HCT116 (cell line): ENCODE measurements around the gene LHPP. TPM values are rescaled to one million over a fixed set of nuclear protein-coding genes. Genes with fewer than 3 reads are reported as not detected.
A peak's percentile ranks its signal among the peaks of the same experiment; 100 is the strongest.

ENCODE experiments used
- ATAC-seq: fragments of 200-7000 bp; cut with Tn5 transposase; 2 replicates; pipeline ENCODE4 v1.9.1; 2020; ENCODE audit warnings: mild to moderate bottlenecking, moderate library complexity
- BruUV-seq: library from RNA; stranded (reverse); fragments of 400-500 nt; replicated peaks from 2 replicates; lab custom pipeline; 2021; lab: Mats Ljungman, UMichigan
- CTCF ChIA-PET: fragments of 300-600 bp; sonication (Branson Sonifier 250); formaldehyde crosslinking; loops from one replicate; lab custom pipeline; 2021; ENCODE audit warnings: antibody characterized with exemption; lab: Charles Lee
- POLR2A ChIA-PET: fragments of 300-600, 350-600 bp; sonication (Branson Sonifier 250); formaldehyde crosslinking; loops from one replicate; lab custom pipeline; 2021; ENCODE audit warnings: antibody characterized with exemption; lab: Charles Lee
- RAD21 ChIA-PET, 2 experiments: fragments of 300-600 bp; sonication (Branson Sonifier 250); formaldehyde crosslinking; loops; one replicate each; lab custom pipeline; 2023; ENCODE audit warnings: low total read pairs in 2 of 2; ENCODE audit not compliant: uncharacterized antibody in 2 of 2, unreplicated experiment in 2 of 2, low non-redundant PET in 1 of 2; lab: Charles Lee
- DNase-seq: peaks from one replicate; pipeline ENCODE4 v3.0.0-alpha.2; 2010; ENCODE audit warnings: low read depth, low spot score
- H2AFZ ChIP-seq: fragments of 200-600 bp; shearing (Covaris generic), sonication (generic); 2 replicates; pipeline ENCODE4 v1.6.1; 2017; ENCODE audit warnings: low read depth, mixed run types, mixed read lengths, antibody characterized with exemption, low read length; ENCODE audit not compliant: poor library complexity, severe bottlenecking
- H3K27ac ChIP-seq: 2 replicates; pipeline ENCODE4 v1.5.1; 2012; ENCODE audit warnings: low read depth, low read length
- H3K27me3 ChIP-seq: fragments of 200-600 bp; sonication (generic); 2 replicates; pipeline ENCODE4 v1.6.1; 2016; ENCODE audit warnings: mixed run types, low read length, mixed read lengths; ENCODE audit not compliant: insufficient read depth
- H3K36me3 ChIP-seq, 2 experiments: fragments of 200-500 bp in 1 of 2; fragments of 200-600 bp in 1 of 2; sonication (Bioruptor generic) in 1 of 2; sonication (generic) in 1 of 2; 2 replicates each; pipeline versions ENCODE4 v1.5.1 to v1.6.1; 2014 to 2016; ENCODE audit warnings: low read length in 2 of 2, inconsistent platforms in 1 of 2, mixed read lengths in 1 of 2, mixed run types in 1 of 2; ENCODE audit not compliant: insufficient read depth in 2 of 2, control insufficient read depth in 1 of 2
- H3K4me1 ChIP-seq, 2 experiments: fragments of 200-600 bp in 1 of 2; sonication (generic) in 1 of 2; 2 replicates each; pipeline versions ENCODE4 v1.5.1 to v1.6.1; 2012 to 2017; ENCODE audit warnings: low read length in 2 of 2, inconsistent platforms in 1 of 2, mild to moderate bottlenecking in 1 of 2, mixed read lengths in 1 of 2, mixed run types in 1 of 2, moderate library complexity in 1 of 2; ENCODE audit not compliant: insufficient read depth in 2 of 2, control insufficient read depth in 1 of 2
- H3K4me2 ChIP-seq: fragments of 200-600 bp; sonication (generic); 2 replicates; pipeline ENCODE4 v1.6.1; 2017; ENCODE audit warnings: mixed run types, low read length, mixed read lengths
- H3K4me3 ChIP-seq, 2 experiments: fragments of 200-600 bp in 1 of 2; sonication (generic) in 1 of 2; replicated peaks in 1 of 2; 2 replicates each; pipeline ENCODE4 v1.5.1; 2011 to 2016; ENCODE audit warnings: low read length in 2 of 2, control low read depth in 1 of 2, low read depth in 1 of 2, mild to moderate bottlenecking in 1 of 2, mixed read lengths in 1 of 2, mixed run types in 1 of 2
- H3K79me2 ChIP-seq: fragments of 200-600 bp; sonication (generic); 2 replicates; pipeline ENCODE4 v1.6.1; 2017; ENCODE audit warnings: mild to moderate bottlenecking, mixed run types, low read length, moderate library complexity, mixed read lengths; ENCODE audit not compliant: insufficient read depth
- H3K9ac ChIP-seq: fragments of 200-600 bp; sonication (generic); 2 replicates; pipeline ENCODE4 v1.6.1; 2016; ENCODE audit warnings: low read length, mixed read lengths
- H3K9me2 ChIP-seq: fragments of 200-600 bp; sonication (generic), shearing (Covaris generic); 2 replicates; pipeline ENCODE4 v1.6.1; 2017; ENCODE audit warnings: mixed run types, mild to moderate bottlenecking, moderate library complexity; ENCODE audit not compliant: insufficient read depth
- H3K9me3 ChIP-seq, 2 experiments: fragments of 200-500 bp in 1 of 2; fragments of 200-600 bp in 1 of 2; sonication (Bioruptor generic) in 1 of 2; sonication (generic) in 1 of 2; 2 replicates each; pipeline ENCODE4 v1.6.1; 2014 to 2017; ENCODE audit warnings: low read length in 2 of 2, mixed read lengths in 2 of 2, inconsistent platforms in 1 of 2, low read depth in 1 of 2, mild to moderate bottlenecking in 1 of 2, mixed run types in 1 of 2, moderate library complexity in 1 of 2; ENCODE audit not compliant: control insufficient read depth in 1 of 2, insufficient read depth in 1 of 2
- H4K20me1 ChIP-seq: fragments of 200-600 bp; sonication (generic), shearing (Covaris generic); 2 replicates; pipeline ENCODE4 v1.6.1; 2017; ENCODE audit warnings: mixed run types, mild to moderate bottlenecking, moderate library complexity; ENCODE audit not compliant: insufficient read depth
- CBX3 ChIP-seq: IDR thresholded peaks from 2 replicates; pipeline ENCODE4 v1.6.1; 2012; ENCODE audit warnings: low read depth
- CEBPB ChIP-seq: IDR thresholded peaks from 2 replicates; pipeline ENCODE4 v1.6.1; 2012; ENCODE audit warnings: low read depth
- CTCF ChIP-seq, 3 experiments: fragments of 200-600 bp in 1 of 3; sonication (generic) in 1 of 3; IDR thresholded peaks in 2 of 3; conservative IDR thresholded peaks in 1 of 3; 2 replicates each; pipeline ENCODE4 v1.5.1; 2012 to 2017; ENCODE audit warnings: low read depth in 2 of 3, low read length in 2 of 3, antibody characterized with exemption in 1 of 3, borderline replicate concordance in 1 of 3, control low read depth in 1 of 3, mild to moderate bottlenecking in 1 of 3, mixed read lengths in 1 of 3, mixed run types in 1 of 3, moderate library complexity in 1 of 3; ENCODE audit not compliant: insufficient read depth in 1 of 3
- EGR1 ChIP-seq: IDR thresholded peaks from 2 replicates; pipeline ENCODE4 v1.6.1; 2012; ENCODE audit warnings: low read depth
- ELF1 ChIP-seq: IDR thresholded peaks from 2 replicates; pipeline ENCODE4 v1.6.1; 2012; ENCODE audit warnings: low read depth, borderline replicate concordance
- EZH2 ChIP-seq: fragments of 200-600 bp; sonication (generic); IDR thresholded peaks from 2 replicates; pipeline ENCODE4 v1.6.1; 2017; ENCODE audit warnings: antibody characterized with exemption, mixed run types
- JUND ChIP-seq: IDR thresholded peaks from 2 replicates; pipeline ENCODE4 v1.6.1; 2012
- POLR2A ChIP-seq: IDR thresholded peaks from 2 replicates; pipeline ENCODE4 v1.7.0; 2011; ENCODE audit warnings: borderline replicate concordance; ENCODE audit not compliant: insufficient read depth, insufficient read length; ENCODE audit errors: extremely low read depth
- POLR2AphosphoS5 ChIP-seq: IDR thresholded peaks from 2 replicates; pipeline ENCODE4 v1.6.1; 2011; ENCODE audit warnings: mild to moderate bottlenecking, low read depth, low read length, moderate library complexity
- RAD21 ChIP-seq: IDR thresholded peaks from 2 replicates; pipeline ENCODE4 v1.6.1; 2012; ENCODE audit warnings: low read depth, mild to moderate bottlenecking
- REST ChIP-seq: IDR thresholded peaks from 2 replicates; pipeline ENCODE4 v1.6.1; 2012; ENCODE audit warnings: low read depth
- SIN3A ChIP-seq: IDR thresholded peaks from 2 replicates; pipeline ENCODE4 v1.6.1; 2012; ENCODE audit warnings: low read depth
- SP1 ChIP-seq: IDR thresholded peaks from 2 replicates; pipeline ENCODE4 v1.6.1; 2012; ENCODE audit warnings: low read depth
- SRF ChIP-seq: IDR thresholded peaks from 2 replicates; pipeline ENCODE4 v1.6.1; 2012; ENCODE audit warnings: low read depth
- ZBTB33 ChIP-seq: IDR thresholded peaks from 2 replicates; pipeline ENCODE4 v1.6.1; 2011; ENCODE audit warnings: mild to moderate bottlenecking, low read length, moderate library complexity; ENCODE audit not compliant: insufficient replicate concordance; ENCODE audit errors: extremely low read depth
- ZNF274 ChIP-seq: fragments of 200-500 bp; sonication (Bioruptor generic); IDR thresholded peaks from 2 replicates; pipeline ENCODE4 v1.6.1; 2014; ENCODE audit warnings: mild to moderate bottlenecking, low read depth, low read length, inconsistent platforms
- intact Hi-C: fragments of 100-400 bp; cut with micrococcal nuclease; formaldehyde crosslinking; loops from 2 replicates; pipeline ENCODE4 v1.10.0; 2022
- total RNA-seq: library from RNA; stranded (reverse); gene quantifications from one replicate; pipeline ENCODE4 v1.2.1, GENCODE V29; 2021; ENCODE audit not compliant: unreplicated experiment

The LHPP gene
- total RNA-seq, 1 experiment from 2014 or later: 45.8 TPM

GRCh38 chr10:124530816-124531215 is 69.2 kb downstream of the LHPP start:
- no peak for DNase-seq
- Histone ChIP-seq H3K9me2 (no peaks in the 10 kb centered on the region), H3K9me3 (no peaks in the 10 kb centered on the region), H4K20me1 (no peaks in the 10 kb centered on the region), H3K9ac (0 out of 2 replicates have a peak overlapping the region, but pooled peaks have one; percentile 8), H3K4me2 (no peak overlapping the region), H2AFZ (no peak overlapping the region), H3K79me2 (no peaks in the 10 kb centered on the region), H3K4me1 (peaks cover 0 to 22% of the 10 kb centered on the region in 2 experiments; a peak in 2 of 4 replicates), H3K36me3 (no peaks in the 10 kb centered on the region), H3K4me3 (no peak overlapping the region), H3K27ac (no peak overlapping the region), H3K27me3 (no peaks in the 10 kb centered on the region)
- BruUV-seq: no TSS peak
- TF ChIP-seq EGR1: no peak
- no peak for TF ChIP-seq CTCF (IDR thresholded peaks at IDR 0.05 in 2 of 3, conservative IDR thresholded peaks at IDR 0.05 in 1 of 3; ENCODE audit: borderline replicate concordance in 1 of 3, insufficient read depth in 1 of 3, low read depth in 2 of 3, low read length in 2 of 3)
- no peak for TF ChIP-seq ZNF274
- TF ChIP-seq JUND: no peak
- no peak for TF ChIP-seq EZH2
- TF ChIP-seq ELF1: no peak
- TF ChIP-seq SIN3A: no peak
- no peak for TF ChIP-seq CBX3
- no peak for TF ChIP-seq POLR2A
- TF ChIP-seq POLR2AphosphoS5: no peak
- TF ChIP-seq SP1: no peak
- TF ChIP-seq RAD21: no peak
- no peak for TF ChIP-seq SRF
- TF ChIP-seq ZBTB33: no peak
- no peak for TF ChIP-seq CEBPB
- TF ChIP-seq REST: no peak
- ChIA-PET RAD21 (interaction anchor here (0.7 to 1.3 kb wide), 6 partner anchors 8 to 296 kb away, joined by 3 to 10 read pairs (median 4); no protein-coding TSS in a partner anchor), POLR2A (no interaction called here), CTCF (interaction anchor here (0.9 to 3.9 kb wide), 10 partner anchors 10 to 536 kb away, joined by 3 to 46 read pairs (median 4); partner anchors contain the start of gene FAM53B)
- ATAC-seq: no peak
- intact Hi-C loops: loop anchor here (1.0 to 10.0 kb wide), 6 partner anchors 210 to 846 kb away; no protein-coding TSS in a partner anchor
